Type B pancreatic cell (in vitro differentiated cells): ENCODE results near the gene BATF. TPM values are rescaled to one million over a fixed set of nuclear protein-coding genes. Genes with fewer than 3 reads are reported as not detected.
A peak's percentile ranks its signal among the peaks of the same experiment; 100 is the strongest.

Experiments
- DNase-seq: peaks from one replicate; pipeline ENCODE4 v3.0.0; 2021; ENCODE audit warnings: mixed read lengths; ENCODE audit not compliant: unreplicated experiment; ENCODE audit errors: extremely low spot score
- H3K27ac Mint-ChIP-seq: 2 replicates; pipeline ENCODE4 v1.8.0; 2021; ENCODE audit warnings: mild to moderate bottlenecking, mixed read lengths
- H3K27me3 Mint-ChIP-seq: 2 replicates; pipeline ENCODE4 v1.8.0; 2021; ENCODE audit warnings: mixed read lengths
- H3K36me3 Mint-ChIP-seq: 2 replicates; pipeline ENCODE4 v1.8.0; 2021; ENCODE audit warnings: mixed read lengths
- H3K4me1 Mint-ChIP-seq: one replicate; pipeline ENCODE4 v1.8.0; 2021; ENCODE audit warnings: mixed read lengths; ENCODE audit not compliant: unreplicated experiment
- H3K4me3 Mint-ChIP-seq: 2 replicates; pipeline ENCODE4 v1.8.0; 2021; ENCODE audit warnings: mild to moderate bottlenecking, mixed read lengths
- H3K9me3 Mint-ChIP-seq: 2 replicates; pipeline ENCODE4 v1.8.0; 2021; ENCODE audit warnings: mixed read lengths
- CTCF ChIP-seq: fragments of 200-600 bp; sonication (generic); conservative IDR thresholded peaks from 2 replicates; pipeline ENCODE4 v1.5.0; 2021; ENCODE audit warnings: antibody characterized with exemption, mild to moderate bottlenecking
- total RNA-seq: library from RNA; stranded (reverse); gene quantifications from 2 replicates; pipeline ENCODE4 v1.2.1, GENCODE V29; 2021; ENCODE audit warnings: low replicate concordance

BATF gene
- total RNA-seq, 1 donor from 2014 or later, result 2.6 TPM

- H3K4me3 Mint-ChIP-seq, result peak overlapping the region; percentile 17
- H3K27me3 Mint-ChIP-seq, result no peaks in the 10 kb centered on the region
- peak overlapping the region; percentile 82 for H3K27ac Mint-ChIP-seq
- TF ChIP-seq CTCF, result no peak
- H3K4me1 Mint-ChIP-seq, result peaks cover 7% of the 10 kb centered on the region
- H3K9me3 Mint-ChIP-seq, result no peaks in the 10 kb centered on the region
- H3K36me3 Mint-ChIP-seq, result no peaks in the 10 kb centered on the region
- no peak for DNase-seq
These were observed 20.4 kb downstream of the BATF start for GRCh38 chr14:75542588-75543091.

- Mint-ChIP-seq H3K36me3 (no peaks in the 10 kb centered on the region), H3K9me3 (no peaks in the 10 kb centered on the region), H3K4me1 (peaks cover 7% of the 10 kb centered on the region), H3K4me3 (no peak overlapping the region), H3K27ac (no peak overlapping the region), H3K27me3 (no peaks in the 10 kb centered on the region)
- no peak for DNase-seq
- TF ChIP-seq CTCF, result no peak
These were observed 21.0 kb downstream of the BATF start for GRCh38 chr14:75543253-75543652.

- no peak for TF ChIP-seq CTCF
- no peak overlapping the region for H3K4me3 Mint-ChIP-seq
- no peak overlapping the region for H3K27ac Mint-ChIP-seq
- DNase-seq, result no peak
- no peaks in the 10 kb centered on the region for H3K9me3 Mint-ChIP-seq
- no peaks in the 10 kb centered on the region for H3K36me3 Mint-ChIP-seq
- H3K4me1 Mint-ChIP-seq, result peaks cover 7% of the 10 kb centered on the region
- no peaks in the 10 kb centered on the region for H3K27me3 Mint-ChIP-seq
These were observed 21.5 kb downstream of the BATF start for GRCh38 chr14:75543786-75544185.

DNA sequence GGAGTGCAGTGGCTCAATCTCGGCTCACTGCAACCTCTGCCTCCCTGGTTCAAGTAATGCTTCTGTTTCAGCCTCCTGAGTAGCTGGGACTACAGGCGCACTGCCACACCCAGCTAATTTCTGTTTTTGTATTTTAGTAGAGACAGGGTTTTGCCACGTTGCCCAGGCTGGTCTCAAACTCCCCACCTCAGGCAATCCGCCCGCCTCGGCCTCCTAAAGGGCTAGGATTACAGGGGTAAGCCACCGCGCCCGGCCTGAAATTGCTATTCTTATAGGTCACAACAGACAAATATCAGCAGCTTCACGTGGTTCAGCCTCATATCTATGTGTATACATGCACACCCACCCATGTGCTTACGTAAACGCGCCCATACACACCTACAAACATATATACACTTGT is 23.6 kb downstream of the BATF start:
- H3K36me3 Mint-ChIP-seq, result no peaks in the 10 kb centered on the region
- DNase-seq, result no peak
- no peak overlapping the region for H3K4me3 Mint-ChIP-seq
- H3K27ac Mint-ChIP-seq, result no peak overlapping the region
- no peaks in the 10 kb centered on the region for H3K9me3 Mint-ChIP-seq
- TF ChIP-seq CTCF, result no peak
- H3K27me3 Mint-ChIP-seq, result no peaks in the 10 kb centered on the region
- peaks cover 7% of the 10 kb centered on the region for H3K4me1 Mint-ChIP-seq

DNA sequence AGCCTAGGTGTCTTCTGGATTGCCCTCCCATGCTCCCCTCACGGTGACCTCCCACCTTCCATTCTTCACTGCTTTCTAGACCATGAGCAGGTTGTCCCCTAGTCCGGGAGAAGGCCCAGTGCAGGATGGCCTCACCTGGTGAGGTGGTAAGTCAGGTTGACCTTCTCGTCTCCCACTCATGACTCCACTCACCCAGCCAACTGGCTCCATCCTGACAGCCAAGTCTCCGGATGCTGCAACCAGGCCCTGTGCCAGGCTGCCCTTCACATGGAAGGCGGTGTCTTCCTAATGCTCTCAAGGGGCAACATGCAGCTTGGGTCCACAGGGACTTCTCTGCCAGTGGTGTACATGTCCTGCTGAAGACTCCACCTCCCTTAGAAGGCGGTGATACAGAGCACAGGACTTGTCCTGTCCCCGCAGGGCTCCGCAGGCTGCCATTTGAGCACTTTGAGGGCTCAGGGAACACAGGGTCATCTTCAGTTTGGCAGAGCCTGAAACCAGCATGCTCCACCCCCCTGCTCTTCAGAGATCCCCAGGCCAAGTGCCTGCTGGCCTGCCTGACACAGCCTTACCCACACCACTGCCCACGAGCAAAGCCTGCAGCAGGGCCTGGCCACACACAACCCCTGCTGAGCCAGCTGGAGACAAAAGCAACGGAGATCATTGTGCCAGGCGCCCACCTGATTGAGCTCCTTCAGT is 25.4 kb downstream of the BATF start:
- Mint-ChIP-seq H3K4me3 (no peak overlapping the region), H3K9me3 (no peaks in the 10 kb centered on the region), H3K27ac (no peak overlapping the region), H3K4me1 (peaks cover 8% of the 10 kb centered on the region), H3K36me3 (no peaks in the 10 kb centered on the region), H3K27me3 (no peaks in the 10 kb centered on the region)
- no peak for DNase-seq
- no peak for TF ChIP-seq CTCF
